Neural progenitor cell (in vitro differentiated cells): ENCODE data around the gene CTU2.

Experiments
- CTCF ChIP-seq: fragments of 200-600 bp; sonication (generic); IDR thresholded peaks from 2 replicates; pipeline ENCODE4 v1.5.1; 2017; ENCODE audit warnings: antibody characterized with exemption, mild to moderate bottlenecking
- EZH2 ChIP-seq: fragments of 200-600 bp; sonication (generic); IDR thresholded peaks from 2 replicates; pipeline ENCODE4 v1.6.1; 2017; ENCODE audit warnings: antibody characterized with exemption, mild to moderate bottlenecking, moderate library complexity

- TF ChIP-seq EZH2 (no peak), CTCF (no peak)
Measured at GRCh38 chr16:88697116-88697830, 9.0 kb upstream of the CTU2 start.
